GDM1 (cell line): ENCODE data around the gene USP15.

Experiments
- DNase-seq: peaks from one replicate; lab custom pipeline; 2025; lab: John Stamatoyannopoulos, UW

USP15 gene

GRCh38 chr12:62284749-62285148 lies 24.5 kb downstream of the USP15 start:
- no peak for DNase-seq

GRCh38 chr12:62285284-62285683 lies 25.1 kb downstream of the USP15 start:
- no peak for DNase-seq

DNA sequence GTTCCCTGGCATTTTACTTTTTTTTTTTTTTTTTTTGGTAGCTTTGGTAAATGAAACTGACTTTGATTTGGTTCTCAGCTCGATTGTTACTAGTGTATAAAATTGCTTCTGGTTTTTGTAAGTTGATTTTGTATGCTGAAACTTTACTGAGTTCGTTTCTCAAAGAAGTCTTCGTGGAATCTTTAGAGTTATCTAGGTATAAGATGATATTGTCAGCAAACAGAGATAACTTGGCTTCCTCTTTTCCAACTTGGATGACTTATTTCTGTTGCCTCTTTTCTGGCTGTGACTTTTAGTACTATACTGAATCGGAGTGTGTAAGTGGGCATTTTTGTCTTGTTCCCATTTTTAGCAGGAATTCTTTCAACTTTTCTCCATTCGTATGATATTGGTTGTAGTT lies 28.1 kb downstream of the USP15 start:
- DNase-seq = no peak

DNA sequence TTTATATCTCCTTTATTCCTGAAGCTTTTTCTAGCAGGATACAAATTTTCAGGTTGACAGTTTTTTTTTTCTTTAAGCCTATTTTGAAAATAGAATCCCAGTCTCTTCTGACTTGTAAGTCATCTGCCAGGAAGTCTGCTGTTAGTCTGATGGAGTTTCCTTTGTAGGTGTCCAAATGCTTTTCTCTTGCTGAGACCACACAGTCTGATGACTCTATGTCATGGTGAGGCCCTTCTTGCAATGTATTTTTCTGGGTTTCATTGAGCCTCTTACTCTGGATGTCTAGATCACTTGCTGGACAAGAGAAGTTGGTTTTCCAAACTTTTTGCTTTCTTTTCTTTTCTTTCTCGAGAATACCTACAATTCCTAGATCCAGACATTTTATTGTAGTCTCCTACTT lies 30.6 kb downstream of the USP15 start:
- no peak for DNase-seq

- no peak for DNase-seq
Measured at GRCh38 chr12:62291864-62292760, 31.9 kb downstream of the USP15 start.

- no peak for DNase-seq
Measured at GRCh38 chr12:62292761-62293344, 32.6 kb downstream of the USP15 start.

DNA sequence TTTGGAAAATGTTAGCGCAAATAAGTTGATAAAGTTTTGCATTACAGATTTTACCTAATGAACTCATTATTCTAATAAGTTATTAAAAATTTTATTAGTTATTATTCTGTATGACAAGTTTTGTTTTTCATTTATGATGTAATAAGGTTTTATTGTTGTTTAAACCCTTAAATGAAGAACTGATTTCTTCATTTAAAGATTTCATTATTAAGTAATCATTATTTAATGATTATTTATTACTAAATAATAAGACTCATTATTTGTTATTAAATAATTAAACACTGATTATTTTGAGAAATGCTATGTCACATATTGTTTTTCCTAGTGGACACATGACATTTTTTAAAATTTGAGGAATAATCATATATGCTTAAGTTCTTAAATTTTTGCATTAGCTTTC lies 34.2 kb downstream of the USP15 start:
- no peak for DNase-seq

DNA sequence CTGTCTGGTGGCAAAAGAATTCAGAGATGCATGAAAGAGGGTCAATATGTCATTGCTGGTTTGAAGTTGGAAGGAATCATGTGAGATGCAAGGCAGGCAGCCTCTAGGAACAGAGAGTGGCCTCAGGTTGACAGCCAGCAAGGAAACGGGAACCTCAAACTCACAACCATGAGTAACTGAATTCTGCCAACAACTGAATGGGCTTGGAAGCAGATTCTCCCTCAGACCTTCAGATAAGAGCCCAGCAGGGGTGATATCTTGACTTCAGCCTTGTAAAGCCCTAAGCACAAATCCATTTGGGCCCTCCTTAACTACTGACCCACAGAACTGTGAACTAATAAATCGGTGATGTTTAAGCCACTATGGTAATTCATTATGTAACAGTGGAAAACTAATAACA lies 35.8 kb downstream of the USP15 start:
- DNase-seq = no peak

GRCh38 chr12:62297321-62297720 lies 37.1 kb downstream of the USP15 start:
- no peak for DNase-seq

GRCh38 chr12:62299617-62300016 lies 39.4 kb downstream of the USP15 start:
- no peak for DNase-seq

DNA sequence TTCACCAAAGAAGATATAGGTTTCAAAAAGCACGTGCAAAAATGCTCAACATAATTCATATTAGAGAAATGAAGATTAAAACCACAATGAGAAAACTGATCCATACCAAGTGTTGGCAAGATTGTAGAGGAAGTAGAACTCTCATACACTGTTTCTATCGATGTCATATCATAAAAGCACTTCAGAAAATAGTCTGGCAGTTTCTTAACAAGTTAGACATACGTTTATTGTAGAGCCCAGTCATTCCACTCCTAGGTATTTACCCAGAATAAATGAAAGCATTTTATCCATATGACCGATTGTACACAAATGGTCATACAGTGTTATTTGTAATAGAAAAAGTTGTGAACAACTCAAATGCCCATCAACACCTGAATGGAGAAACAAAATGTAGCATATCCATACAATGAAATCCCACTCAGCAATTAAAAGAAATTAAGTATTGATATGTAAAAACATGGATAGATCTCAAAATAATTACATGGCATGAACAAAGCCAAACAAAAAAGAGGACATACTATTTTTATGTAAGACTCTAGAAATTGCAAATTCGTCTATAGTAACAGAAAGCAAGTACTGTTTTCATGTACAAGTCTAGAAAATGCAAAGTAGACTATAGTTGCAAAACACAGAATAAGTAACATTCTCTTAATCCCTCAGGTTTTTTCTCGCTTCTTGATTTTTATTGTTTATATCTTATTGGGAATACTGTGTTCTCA lies 41.0 kb downstream of the USP15 start:
- no peak for DNase-seq

DNA sequence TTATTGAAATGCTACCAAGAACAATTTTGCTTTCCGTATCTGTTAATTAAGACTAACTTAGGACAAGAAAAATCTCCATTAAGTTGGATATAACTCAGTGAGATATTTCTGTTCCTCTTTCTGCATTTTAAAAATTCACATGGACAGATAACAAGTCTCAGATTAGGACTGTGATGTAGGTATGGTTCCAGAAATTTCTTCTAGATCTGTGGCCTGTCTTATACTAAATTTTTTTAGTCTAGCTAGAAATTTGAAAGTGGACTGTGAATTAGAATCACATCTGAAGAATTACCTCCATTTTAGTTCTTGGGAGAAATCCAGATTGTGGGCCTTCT lies 41.6 kb downstream of the USP15 start:
- DNase-seq = no peak

DNA sequence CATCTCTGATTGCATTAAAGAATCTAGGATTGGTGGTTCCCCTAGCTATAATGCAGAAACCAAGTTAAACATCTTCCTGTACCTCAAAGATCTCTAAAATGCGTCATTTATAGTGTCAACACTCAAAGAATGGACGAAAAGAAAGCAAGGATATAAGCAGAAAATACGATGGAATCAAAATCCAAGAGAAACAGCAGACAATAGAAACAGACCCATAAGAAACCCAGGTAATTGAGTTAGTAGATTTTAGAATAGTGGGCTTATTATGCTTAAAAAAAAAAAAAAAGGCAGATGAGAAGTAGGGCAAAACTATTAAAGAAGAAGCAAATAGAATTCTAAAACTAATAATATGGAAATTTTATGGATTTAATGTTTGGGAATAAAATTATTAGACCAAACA lies 44.4 kb downstream of the USP15 start:
- DNase-seq = no peak

- no peak for DNase-seq
Measured at GRCh38 chr12:62305778-62306177, 45.6 kb downstream of the USP15 start.

GRCh38 chr12:62306569-62307530 lies 46.6 kb downstream of the USP15 start:
- DNase-seq = no peak

DNA sequence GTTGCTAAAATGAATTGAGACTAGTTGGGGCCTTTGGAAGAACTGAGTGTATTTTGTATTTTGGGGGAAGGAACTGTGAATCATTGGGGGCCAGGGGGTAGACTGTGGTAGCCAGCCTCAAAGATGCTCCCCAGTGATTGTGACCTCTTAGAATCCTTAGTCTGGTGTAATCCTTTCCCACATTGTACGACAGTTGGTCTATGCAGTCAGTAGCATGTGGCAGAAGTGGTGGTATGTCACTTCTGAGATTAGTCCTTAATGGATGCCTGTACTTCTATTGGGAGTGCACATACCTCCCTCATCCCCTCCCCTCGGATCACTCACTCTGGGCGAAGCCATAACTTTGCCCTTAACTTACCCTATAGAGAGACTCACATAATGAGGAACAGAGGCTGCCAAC lies 48.0 kb downstream of the USP15 start:
- no peak for DNase-seq

DNA sequence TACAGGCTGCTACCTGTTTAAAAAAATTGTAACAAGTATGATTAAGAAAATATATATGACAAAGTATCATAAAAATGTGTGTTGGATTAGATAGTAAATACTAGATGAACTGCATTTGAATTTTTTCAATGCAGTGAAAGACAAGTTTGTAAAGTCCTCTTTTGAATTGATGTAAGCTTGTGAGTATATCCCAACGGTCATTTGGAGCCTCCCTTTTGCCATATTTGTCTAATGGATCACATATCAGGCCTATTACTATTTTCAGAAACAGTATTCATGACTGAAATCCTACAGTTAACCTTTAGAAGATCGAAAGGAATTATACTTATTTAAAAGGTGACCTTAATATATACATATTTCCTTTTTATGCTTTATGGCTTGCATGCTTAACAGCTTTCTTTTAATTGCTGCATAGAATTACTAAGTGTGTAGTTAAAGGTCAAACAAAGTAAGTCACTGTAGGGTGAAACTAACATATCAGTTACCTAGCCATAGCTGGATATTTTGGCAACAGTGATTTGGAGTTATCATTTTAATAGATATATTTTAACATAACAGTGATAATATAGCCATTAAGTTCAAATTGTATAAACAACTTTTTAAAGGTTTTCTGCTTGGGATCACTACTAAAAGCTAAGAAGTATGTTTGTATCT lies 53.6 kb downstream of the USP15 start:
- no peak for DNase-seq

DNA sequence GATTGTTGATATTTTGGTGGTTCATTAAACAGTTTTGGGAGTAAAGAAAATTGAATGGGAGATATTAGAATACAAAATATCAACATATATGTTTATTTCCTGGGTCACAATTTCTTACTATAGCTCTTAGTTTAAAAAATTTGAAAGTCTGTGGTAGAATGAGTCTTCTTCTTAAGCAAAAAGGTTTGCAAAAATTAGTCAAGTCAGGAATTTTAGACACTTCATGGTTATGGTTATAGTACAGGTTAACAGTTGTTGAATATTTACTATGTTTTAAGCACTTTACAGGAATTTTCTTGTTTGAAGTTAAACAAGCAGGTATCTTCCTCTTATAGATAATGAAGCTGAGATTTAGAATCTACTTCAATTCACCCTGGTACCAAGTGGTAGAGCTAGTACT lies 56.8 kb downstream of the USP15 start:
- no peak for DNase-seq

DNA sequence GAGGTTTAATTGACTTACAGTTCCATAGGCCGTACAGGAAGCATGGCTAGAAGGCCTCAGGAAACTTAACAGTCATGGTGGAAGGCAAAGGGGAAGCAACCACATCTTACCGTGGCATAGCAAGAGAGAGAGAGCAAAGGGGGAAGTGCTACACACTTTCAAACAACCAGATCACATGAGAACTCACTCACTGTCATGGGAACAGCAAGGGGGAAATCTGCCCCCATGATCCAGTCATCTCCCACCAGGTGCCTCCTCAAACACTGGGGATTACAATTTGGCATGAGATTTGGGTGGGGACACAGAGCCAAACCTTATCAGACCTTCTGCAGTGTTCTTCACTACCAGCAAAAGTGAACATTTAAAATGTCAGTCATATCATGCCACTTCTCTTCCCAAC lies 58.9 kb downstream of the USP15 start:
- peak; percentile 52 for DNase-seq

DNA sequence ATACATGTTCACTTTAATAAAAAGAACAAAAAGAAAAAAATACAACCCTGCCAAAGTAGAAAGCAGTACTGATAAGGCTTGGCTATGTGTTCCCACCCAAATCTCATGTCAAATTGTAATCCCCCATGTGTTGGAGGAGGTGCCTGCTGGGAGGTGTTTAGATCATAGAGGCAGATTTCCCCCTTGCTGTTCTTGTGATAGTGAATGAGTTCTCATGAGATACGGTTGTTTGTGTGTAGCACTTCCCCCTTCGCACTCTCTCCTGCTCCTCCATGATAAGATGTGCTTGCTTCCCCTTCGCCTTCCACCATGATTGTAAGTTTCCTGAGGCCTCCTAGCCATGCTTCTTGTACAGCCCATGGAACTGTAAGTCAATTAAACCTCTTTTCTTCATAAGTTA lies 59.9 kb downstream of the USP15 start:
- peak; percentile 2 for DNase-seq

- DNase-seq = no peak
Measured at GRCh38 chr12:62323386-62323785, 63.2 kb downstream of the USP15 start.
